VCaP (cell line): Measurements from ENCODE around the gene TSR3.

ENCODE experiments used
- H3K27ac ChIP-seq: fragments of 450-650 bp; 2 replicates; pipeline ENCODE4 v1.5.1; 2017
- TF ChIP-seq, protein P1 (sequence below): fragments of 450-650 bp; conservative IDR thresholded peaks from 2 replicates; pipeline ENCODE4 v1.5.1; 2017; ENCODE audit warnings: mild to moderate bottlenecking, moderate library complexity

TSR3 gene

DNA sequence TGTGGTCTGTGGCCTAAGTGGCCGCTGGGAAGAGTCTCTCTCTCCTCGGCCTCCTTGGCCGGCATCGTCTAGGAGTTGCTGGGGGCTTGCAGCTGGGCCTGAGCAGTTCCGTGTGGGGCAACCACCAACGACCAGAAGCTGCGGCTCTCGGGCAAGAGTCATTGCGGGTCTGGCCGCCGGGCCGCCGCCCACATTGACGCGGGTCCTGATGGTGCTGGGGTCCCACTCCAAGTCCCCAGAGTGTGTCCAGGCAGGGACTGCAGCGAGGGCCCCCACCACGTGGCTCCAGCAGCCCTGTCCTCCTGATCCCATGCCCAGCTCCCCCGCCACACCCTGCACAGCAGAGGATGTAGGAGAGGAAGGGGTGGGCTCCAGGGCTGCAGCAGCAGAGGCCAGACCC, 31.9 kb upstream of the TSR3 start:
- TF ChIP-seq, protein P1, sequence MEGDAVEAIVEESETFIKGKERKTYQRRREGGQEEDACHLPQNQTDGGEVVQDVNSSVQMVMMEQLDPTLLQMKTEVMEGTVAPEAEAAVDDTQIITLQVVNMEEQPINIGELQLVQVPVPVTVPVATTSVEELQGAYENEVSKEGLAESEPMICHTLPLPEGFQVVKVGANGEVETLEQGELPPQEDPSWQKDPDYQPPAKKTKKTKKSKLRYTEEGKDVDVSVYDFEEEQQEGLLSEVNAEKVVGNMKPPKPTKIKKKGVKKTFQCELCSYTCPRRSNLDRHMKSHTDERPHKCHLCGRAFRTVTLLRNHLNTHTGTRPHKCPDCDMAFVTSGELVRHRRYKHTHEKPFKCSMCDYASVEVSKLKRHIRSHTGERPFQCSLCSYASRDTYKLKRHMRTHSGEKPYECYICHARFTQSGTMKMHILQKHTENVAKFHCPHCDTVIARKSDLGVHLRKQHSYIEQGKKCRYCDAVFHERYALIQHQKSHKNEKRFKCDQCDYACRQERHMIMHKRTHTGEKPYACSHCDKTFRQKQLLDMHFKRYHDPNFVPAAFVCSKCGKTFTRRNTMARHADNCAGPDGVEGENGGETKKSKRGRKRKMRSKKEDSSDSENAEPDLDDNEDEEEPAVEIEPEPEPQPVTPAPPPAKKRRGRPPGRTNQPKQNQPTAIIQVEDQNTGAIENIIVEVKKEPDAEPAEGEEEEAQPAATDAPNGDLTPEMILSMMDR, result no peak
- no peak overlapping the region for H3K27ac ChIP-seq

DNA sequence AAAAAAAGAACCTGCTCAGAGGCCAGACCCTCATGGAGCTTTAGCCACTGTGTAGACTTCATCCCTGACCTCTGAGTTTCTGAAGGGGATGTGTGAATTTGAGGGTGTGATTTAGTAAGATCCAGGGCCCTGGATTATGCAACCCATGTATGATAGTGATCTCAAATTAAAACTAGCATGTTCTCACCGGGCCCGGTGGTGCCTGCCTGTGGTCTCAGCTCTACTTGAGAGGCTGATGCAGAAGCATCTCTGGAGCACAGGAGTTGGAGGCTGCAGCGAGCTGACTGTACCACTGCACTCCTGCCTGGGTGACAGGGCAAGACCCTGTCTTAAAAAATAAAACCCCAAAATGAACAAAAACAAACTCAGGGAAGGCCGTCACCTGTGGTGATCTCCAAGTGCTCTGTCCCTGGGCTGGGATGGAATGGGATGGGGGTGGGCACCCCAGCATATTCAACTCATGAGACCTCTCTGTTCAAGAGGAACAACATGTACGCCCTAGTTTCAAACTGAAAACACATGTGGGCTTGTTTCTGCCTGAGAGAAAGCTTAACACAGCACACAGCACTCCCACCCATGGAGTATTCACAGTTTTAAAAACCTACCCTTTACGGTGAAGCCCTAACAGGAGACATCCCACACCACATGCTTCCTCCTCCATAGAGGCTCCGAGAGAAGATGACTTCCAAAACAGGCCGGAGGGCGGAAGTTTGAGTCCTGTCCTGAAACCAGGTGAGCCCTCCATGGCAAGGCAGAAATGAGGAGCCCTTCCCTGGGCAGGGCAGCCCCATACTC, 30.1 kb upstream of the TSR3 start:
- TF ChIP-seq, protein P1, result no peak
- H3K27ac ChIP-seq, result no peak overlapping the region

DNA sequence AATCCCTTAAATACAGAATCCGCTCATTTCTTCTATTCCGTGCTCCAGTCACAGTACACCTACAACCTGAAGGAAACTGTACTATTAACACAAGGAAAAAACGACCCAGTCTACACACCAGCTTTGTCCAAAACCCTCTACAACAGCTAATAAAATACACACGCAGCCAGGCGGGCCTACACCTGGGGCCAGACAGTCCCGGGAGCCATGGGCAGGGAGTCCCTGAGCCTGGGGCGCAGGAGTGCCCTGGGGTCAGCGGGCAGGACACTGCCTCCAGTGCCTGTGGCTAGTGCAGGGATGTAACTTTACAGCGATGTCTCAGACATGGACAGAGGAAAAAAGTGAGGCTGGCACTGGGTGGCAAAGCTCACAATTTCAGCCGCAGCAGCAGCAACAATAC, 28.5 kb upstream of the TSR3 start:
- peak overlapping the region; percentile 78 for H3K27ac ChIP-seq
- TF ChIP-seq, protein P1, result no peak

DNA sequence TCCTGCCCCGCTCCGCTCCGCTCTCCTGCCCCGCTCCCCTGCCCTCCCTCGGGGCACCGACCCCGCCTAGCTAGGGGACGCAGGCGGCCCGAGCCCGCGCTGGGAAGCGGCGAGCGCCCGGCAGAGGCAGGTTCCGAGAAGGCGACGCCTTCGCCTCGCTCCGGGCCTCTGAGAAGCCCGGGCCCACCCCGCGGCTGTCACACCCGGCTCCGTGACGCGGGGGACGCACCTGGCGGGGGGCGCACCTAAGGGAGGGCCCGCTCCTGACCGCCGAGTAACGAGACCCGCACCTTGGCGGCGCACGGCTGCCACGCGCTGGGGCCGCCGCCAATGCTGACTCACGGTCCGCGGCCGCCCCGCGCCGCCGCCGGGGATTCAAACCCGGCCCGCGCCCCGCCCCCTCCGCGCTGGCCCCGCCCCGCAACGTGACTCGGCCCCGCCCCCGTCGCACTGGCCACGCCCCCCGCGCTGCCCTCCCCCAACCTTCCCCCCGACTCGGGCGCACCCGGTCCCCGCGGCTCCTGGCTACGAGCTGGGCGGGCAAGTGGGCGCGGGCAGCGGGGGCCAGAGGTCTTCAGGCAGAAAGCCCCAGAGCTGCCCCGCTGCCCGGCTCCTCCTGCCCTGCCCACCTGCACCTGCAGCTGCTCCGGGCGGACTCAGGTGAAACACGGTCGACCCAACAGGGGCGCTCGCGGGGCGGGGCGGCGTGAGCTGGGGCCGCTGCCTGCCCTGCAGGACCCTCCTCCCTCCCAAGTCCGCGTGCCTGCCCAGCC, 27.8 kb upstream of the TSR3 start:
- peak overlapping the region; percentile 78 for H3K27ac ChIP-seq
- TF ChIP-seq, protein P1, result peak; percentile 38

DNA sequence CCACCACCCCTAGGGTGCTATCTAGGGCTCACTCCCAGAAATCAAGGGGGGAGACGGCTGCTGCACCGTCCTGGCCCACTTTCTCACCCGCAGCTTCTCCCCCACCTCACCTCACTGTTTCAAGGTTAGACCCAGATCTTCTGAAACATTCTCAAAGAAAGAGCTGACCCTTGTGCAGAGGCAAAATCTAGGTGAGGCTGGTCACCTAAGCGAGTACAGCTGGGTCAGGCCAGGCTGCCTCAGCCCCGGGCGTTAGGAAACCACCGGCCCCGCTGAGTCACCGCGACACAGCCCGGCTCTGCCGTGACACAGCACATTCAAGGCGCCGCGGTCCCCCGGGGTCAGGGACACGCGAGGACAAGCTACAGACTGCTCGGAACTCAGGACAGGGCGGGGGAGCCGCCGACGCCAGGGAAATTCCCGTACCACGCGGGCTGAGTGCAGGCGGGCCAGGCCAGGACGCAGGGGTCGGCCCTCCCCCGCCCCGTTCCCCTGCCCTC, 27.2 kb upstream of the TSR3 start:
- TF ChIP-seq, protein P1, result no peak
- H3K27ac ChIP-seq, result peak overlapping the region; percentile 78

DNA sequence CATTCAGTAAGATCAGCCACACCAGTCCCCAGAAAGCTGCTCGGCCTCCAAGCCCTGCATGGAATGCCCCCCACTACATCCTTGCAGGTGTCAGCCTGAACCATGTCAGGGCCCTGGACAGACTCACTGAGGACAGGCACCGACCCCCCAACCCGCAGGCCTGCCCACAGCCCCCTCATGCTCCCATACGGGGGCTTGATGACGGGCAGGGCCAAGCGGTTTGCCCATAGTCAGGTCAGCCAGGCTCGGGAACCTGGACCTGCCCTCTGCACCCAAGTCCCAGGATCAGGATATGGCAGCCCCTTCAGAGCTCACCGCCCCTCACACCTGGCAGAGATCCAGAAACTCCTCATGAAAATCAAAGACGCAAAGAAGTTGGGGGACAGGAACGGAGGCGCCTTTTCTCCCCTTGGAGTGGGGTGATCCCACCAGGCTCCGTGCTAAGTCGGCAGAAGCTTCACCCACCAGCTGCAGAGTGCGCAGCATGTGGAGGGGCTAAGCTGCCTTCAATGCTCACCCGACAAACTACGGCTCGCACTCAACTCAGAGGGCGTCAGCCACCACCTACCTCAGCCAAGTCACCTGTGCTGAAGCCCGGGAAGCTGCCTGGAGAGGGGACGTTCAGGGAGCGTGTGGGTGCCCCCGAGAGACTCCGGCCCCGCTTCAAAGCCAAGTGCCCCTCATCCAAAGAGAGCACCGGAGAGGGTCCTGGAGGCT, 26.6 kb upstream of the TSR3 start:
- TF ChIP-seq, protein P1, result no peak
- H3K27ac ChIP-seq, result peak overlapping the region; percentile 78; the same call in 1 of the 2 replicates
